Neural crest cell (in vitro differentiated cells): Measurements from ENCODE around the gene FOXP4. TPM values are rescaled to one million over a fixed set of nuclear protein-coding genes. Genes with fewer than 3 reads are reported as not detected.

ENCODE experiments used
- DNase-seq: peaks from one replicate; pipeline ENCODE4 v3.0.0; 2021; ENCODE audit warnings: low read depth, mixed read lengths, low spot score
- H3K27ac Mint-ChIP-seq: one replicate; pipeline ENCODE4 v1.8.0; 2021; ENCODE audit warnings: mild to moderate bottlenecking, mixed read lengths; ENCODE audit not compliant: unreplicated experiment
- H3K27me3 Mint-ChIP-seq: 2 replicates; pipeline ENCODE4 v1.8.0; 2021; ENCODE audit warnings: low read depth, mild to moderate bottlenecking, mixed read lengths
- H3K36me3 Mint-ChIP-seq: 2 replicates; pipeline ENCODE4 v1.8.0; 2021; ENCODE audit warnings: low read depth, mild to moderate bottlenecking, mixed read lengths
- H3K4me1 Mint-ChIP-seq: 2 replicates; pipeline ENCODE4 v1.8.0; 2021; ENCODE audit warnings: mixed read lengths
- H3K4me3 Mint-ChIP-seq: one replicate; pipeline ENCODE4 v1.8.0; 2021; ENCODE audit warnings: mild to moderate bottlenecking, mixed read lengths
- H3K9me3 Mint-ChIP-seq: 2 replicates; pipeline ENCODE4 v1.8.0; 2021; ENCODE audit warnings: mixed read lengths
- CTCF ChIP-seq: fragments of 200-600 bp; sonication (generic); conservative IDR thresholded peaks from 2 replicates; pipeline ENCODE4 v1.5.0; 2021; ENCODE audit warnings: antibody characterized with exemption, mild to moderate bottlenecking
- total RNA-seq: library from RNA; stranded (reverse); gene quantifications from 2 replicates; pipeline ENCODE4 v1.2.1, GENCODE V29; 2021

Gene FOXP4
- total RNA-seq, 1 donor from 2014 or later: 57.9 TPM

GRCh38 chr6:41548841-41549642 is 2.9 kb downstream of the FOXP4 start:
- Mint-ChIP-seq H3K27me3 (peaks cover 12% of the 10 kb centered on the region), H3K4me1 (peaks cover 50% of the 10 kb centered on the region), H3K9me3 (no peaks in the 10 kb centered on the region), H3K4me3 (peak overlapping the region; percentile 88), H3K36me3 (no peaks in the 10 kb centered on the region), H3K27ac (no peak overlapping the region)
- TF ChIP-seq CTCF: no peak
- DNase-seq: no peak

GRCh38 chr6:41549673-41550072 is 3.5 kb downstream of the FOXP4 start:
- TF ChIP-seq CTCF: no peak
- Mint-ChIP-seq H3K4me1 (peaks cover 47% of the 10 kb centered on the region), H3K9me3 (no peaks in the 10 kb centered on the region), H3K27ac (no peak overlapping the region), H3K27me3 (peaks cover 10% of the 10 kb centered on the region), H3K36me3 (no peaks in the 10 kb centered on the region), H3K4me3 (peak overlapping the region; percentile 88)
- no peak for DNase-seq

- Mint-ChIP-seq H3K27ac (no peak overlapping the region), H3K4me3 (peak overlapping the region; percentile 3), H3K4me1 (peaks cover 44% of the 10 kb centered on the region), H3K27me3 (peaks cover 6% of the 10 kb centered on the region), H3K36me3 (no peaks in the 10 kb centered on the region), H3K9me3 (no peaks in the 10 kb centered on the region)
- no peak for TF ChIP-seq CTCF
- DNase-seq: no peak
These were observed 5.0 kb downstream of the FOXP4 start for GRCh38 chr6:41551086-41551700.

GRCh38 chr6:41551857-41552256 is 5.7 kb downstream of the FOXP4 start:
- peaks cover 6% of the 10 kb centered on the region for H3K27me3 Mint-ChIP-seq
- H3K27ac Mint-ChIP-seq: no peak overlapping the region
- no peak for TF ChIP-seq CTCF
- H3K4me1 Mint-ChIP-seq: peaks cover 45% of the 10 kb centered on the region
- H3K9me3 Mint-ChIP-seq: no peaks in the 10 kb centered on the region
- no peak for DNase-seq
- H3K4me3 Mint-ChIP-seq: peak overlapping the region; percentile 38
- H3K36me3 Mint-ChIP-seq: no peaks in the 10 kb centered on the region

- no peak for TF ChIP-seq CTCF
- peaks cover 3% of the 10 kb centered on the region for H3K27me3 Mint-ChIP-seq
- H3K4me3 Mint-ChIP-seq: peak overlapping the region; percentile 38
- H3K4me1 Mint-ChIP-seq: peaks cover 45% of the 10 kb centered on the region
- no peaks in the 10 kb centered on the region for H3K36me3 Mint-ChIP-seq
- peak overlapping the region; percentile 84 for H3K27ac Mint-ChIP-seq
- no peaks in the 10 kb centered on the region for H3K9me3 Mint-ChIP-seq
- no peak for DNase-seq
These were observed 6.5 kb downstream of the FOXP4 start for GRCh38 chr6:41552723-41553122.
